Stimulated activated CD4-positive, alpha-beta T cell treated with anti-CD3 and anti-CD28 coated beads, Interleukin-2, amount 100 ng/mL, for 24 hours (primary cell): Measurements from ENCODE around the gene SMARCA4.
"Not testable (repeated sequence)": the region's sequence is repeated elsewhere in the genome, so short reads cannot be mapped to it uniquely, and the experiment has no call there.

Experiments
- DNase-seq, 2 donors: peaks; one replicate each; pipeline ENCODE4 v3.0.0-alpha.2; 2020

The SMARCA4 gene

DNA sequence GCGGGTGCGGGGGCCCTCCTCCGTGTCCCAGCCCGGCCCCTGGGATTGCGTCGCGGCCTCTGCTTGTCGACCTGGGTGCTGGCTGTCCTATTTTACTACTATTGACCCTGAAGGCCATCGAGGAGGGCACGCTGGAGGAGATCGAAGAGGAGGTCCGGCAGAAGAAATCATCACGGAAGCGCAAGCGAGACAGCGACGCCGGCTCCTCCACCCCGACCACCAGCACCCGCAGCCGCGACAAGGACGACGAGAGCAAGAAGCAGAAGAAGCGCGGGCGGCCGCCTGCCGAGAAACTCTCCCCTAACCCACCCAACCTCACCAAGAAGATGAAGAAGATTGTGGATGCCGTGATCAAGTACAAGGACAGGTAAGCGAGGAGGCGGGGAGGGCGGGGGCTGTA is 80.4 kb downstream of the SMARCA4 start:
- DNase-seq, result no peak

DNA sequence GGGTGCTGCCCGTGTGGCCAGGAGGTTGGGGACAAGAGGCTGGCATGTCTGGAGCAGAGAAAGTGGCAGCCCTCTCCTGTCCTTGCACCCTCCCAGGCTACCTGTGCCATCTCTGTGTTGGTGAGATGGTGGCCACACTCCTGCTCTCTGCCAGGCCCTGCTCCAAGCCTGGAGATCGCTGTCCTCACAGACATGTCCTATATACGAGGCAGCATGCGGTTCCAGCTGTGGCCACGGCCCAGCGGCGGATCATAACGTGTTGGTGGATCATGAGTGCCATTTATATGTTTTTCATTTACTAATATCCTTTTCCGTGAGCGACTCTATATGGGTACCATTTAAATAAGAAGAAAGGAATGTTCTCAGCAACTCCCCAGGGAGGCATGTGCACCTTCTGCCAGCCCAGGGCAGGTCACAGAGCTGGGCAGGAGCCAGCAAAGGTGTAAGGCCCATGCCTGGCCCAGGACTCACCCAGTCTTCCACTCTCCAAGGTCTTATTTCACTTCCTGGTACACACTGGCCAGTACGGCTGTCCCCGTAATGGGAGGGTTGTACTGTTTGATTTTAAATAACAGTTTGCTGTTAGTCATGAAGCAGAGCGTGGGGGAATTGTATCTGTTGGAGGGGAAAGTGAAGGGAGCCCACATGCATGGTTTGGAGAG is 81.3 kb downstream of the SMARCA4 start:
- no peak for DNase-seq

GRCh38 chr19:11044431-11044830 is 83.6 kb downstream of the SMARCA4 start:
- no peak for DNase-seq

GRCh38 chr19:11045536-11045935 is 84.7 kb downstream of the SMARCA4 start:
- no peak for DNase-seq

DNA sequence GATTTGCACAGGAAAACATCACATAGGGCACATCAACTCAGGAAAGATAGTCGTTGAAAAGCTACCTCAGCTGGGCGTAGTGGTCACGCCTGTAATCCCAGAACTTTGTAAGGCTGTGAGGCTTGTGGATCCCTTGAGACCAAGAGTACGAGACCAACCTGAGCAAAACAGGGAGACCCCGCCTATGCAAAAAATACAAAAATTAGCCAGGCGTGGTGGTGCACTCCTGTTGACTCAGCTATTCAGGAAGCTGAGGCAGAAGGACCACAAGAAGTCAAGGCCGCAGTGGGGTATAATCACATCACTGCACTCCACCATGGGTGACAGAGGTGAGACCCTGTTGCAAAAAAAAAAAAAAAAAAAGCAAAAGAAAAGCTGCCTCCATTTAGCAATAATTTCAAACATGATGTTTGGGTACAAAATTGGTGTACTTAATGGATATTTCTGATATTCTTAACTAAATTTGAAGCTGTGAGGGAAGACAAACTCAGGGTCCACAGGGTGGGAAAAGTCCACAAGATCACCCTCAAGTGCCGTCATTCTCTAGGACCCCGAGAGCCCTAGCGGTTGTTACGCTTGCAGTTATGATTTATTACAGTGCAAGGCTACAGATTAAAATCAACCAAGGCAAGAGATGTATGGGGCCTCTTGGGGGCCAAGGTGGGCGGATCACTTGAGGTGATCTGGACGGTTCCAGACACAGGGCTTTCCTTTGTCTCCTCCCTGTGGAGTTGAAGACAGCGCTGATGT is 86.0 kb downstream of the SMARCA4 start:
- no peak for DNase-seq

DNA sequence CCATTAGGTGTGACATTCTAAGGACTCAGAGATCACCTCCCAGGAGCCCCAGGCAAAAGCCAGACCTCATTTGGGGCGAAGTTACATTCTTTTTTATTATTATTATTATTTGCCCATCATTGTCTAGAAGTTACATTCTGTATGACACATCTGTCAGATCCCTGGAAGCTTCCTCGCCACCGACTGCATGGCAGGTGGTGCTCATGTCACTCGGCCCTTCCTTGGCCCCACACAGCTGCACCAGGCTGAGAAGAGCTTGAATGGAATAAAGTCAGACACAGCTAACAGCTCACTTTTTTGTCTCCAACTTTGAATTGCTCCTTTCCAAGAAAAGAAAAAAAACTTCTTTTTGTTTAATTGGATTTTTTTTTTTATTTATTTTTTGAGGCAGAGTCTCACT is 87.0 kb downstream of the SMARCA4 start:
- DNase-seq, result no peak

- DNase-seq, result no peak
Observed at GRCh38 chr19:11050323-11051114, 89.7 kb downstream of the SMARCA4 start.

DNA sequence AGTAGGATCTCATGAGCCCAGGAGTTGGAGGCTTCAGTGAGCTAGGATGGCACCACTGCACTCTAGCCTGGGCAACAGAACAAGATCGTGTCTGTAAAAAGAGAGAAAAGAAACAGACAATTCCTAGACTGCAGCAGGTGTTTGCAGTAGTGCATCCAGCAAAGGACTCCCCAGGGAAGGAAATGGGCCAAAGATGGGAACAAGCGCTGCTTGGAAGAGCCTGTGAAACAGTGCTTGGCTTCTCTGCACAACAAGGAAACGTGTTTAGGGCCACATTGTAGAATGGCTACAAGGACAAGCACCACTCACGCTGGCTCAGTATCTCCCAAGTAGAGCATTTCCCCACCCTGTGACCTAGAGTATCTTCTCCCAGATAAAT is 93.0 kb downstream of the SMARCA4 start:
- DNase-seq, result no peak

DNA sequence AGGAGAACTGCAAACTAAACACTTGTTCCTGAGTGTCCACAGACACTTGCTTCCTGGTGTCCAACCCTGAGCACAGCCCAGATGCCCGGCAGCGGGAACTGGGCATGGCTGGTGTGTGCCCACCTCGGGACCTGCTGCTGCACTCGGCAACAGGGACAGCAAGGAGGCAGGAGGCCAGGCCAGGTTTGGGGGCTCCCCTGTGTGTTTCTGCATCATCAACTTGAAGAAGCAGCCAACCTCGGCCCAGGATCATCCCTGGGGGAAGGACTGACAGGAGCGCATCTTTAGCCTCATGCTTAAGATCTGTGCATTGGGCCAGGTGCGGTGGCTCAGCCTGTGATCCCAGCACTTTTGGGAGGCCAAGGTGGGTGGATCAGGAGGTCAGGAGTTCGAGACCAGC is 93.4 kb downstream of the SMARCA4 start:
- no peak for DNase-seq

- DNase-seq, result no peak
Observed at GRCh38 chr19:11054628-11055027, 93.8 kb downstream of the SMARCA4 start.

DNA sequence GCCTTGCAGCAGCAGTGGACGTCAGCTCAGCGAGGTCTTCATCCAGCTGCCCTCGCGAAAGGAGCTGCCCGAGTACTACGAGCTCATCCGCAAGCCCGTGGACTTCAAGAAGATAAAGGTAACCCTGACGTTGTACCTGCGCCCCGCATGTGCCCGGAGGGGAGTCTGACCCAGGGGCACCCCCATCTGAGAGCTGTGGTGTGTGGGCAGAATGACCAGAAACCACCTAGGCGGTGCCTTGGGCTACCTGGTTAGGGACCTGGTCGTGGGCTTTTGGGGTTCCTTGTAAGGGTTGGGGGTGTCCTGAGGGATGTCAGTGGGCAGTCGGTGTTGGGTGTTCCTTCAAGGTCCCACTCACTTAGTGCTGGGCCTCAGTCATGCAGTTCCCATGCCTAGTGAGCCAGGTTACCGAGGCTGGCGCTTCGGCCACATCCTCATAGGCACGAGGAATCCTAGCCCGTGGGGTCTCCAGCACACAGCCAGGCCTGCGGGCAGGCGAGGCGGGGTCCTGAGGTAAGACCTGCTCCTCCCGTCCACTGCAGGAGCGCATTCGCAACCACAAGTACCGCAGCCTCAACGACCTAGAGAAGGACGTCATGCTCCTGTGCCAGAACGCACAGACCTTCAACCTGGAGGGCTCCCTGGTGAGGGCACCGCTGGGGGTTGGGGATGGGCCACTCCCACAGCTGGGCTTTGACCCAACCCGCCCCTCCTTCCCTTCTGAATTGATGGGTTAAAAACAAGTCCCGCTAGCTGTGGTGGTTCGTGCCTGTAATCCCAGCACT is 97.6 kb downstream of the SMARCA4 start:
- no peak for DNase-seq

- no peak for DNase-seq
Observed at GRCh38 chr19:11059511-11060358, 98.9 kb downstream of the SMARCA4 start.

GRCh38 chr19:11061952-11062351 is 101.1 kb downstream of the SMARCA4 start:
- DNase-seq, result no peak

DNA sequence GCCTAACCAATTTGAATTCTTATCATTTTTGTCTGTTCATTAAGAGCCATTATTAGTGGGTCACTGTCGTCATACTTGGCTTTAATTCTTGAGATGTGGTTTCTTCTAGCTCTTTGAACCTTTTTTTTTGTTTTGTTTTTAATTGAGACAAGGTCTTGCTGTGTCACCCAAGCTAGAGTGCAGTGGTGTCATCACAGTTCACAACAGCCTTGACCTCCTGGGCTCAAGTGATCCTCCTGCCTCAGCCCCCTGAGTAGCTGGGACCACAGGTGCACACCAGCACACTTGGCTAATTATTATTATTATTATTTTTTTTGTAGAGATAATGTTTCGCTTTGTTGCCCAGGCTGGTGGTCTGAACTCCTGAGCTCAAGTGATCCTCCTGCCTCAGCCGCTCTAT is 102.6 kb downstream of the SMARCA4 start:
- no peak for DNase-seq

GRCh38 chr19:11064831-11065303 is 104.0 kb downstream of the SMARCA4 start:
- no peak for DNase-seq

DNA sequence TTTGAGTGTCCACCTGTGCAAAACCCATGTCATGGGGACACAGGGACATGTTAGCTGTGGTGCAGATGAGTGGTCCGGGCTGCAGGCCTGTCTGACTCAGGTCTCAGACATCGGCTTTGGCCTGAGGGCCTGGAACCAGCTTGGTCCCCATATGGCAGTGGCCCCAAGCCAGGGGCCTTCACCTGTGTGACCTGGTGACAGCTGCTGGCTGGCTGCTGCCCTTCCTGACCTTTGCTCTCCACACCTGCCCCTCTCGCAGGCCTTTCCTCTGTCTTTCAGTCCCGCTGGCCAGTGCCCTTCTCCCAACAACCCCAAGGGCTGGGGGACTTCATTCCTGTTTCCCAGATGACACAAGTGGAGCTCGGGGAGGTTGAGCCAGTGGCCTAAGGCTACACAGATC is 105.5 kb downstream of the SMARCA4 start:
- no peak for DNase-seq

DNA sequence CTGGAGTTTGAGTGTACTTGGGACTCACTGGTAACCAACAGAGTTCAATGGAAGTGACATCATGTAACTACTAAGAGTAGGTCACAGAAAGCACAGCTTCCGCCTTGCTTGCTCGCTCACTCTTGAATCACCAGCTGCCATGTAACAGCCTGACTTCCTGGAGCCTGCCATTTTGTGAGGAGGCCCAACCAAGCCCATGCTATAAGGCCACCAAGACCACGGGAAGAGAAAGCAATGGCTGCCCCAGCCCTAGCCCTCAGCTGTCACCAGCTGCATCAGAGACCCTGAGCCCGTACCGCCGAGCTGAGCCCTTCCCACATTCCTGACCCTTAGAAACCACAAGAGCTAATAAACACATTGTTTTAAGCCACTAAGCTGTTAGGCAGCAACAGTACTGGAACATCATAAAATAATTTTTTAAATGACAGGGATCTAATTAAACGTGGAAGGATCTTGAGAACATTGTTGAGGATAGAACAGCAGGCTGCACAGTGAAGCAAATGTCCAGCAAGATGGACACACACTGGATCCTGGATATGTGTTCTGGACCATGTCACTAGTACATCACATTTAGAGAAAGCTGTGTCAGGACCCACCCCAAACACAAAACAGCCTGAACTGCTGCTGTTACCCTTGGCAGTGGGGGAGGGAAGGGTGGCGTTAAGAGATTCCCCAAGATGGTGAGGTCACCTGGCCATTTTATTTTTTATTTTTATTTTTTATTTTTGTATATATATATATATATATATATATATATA is 106.7 kb downstream of the SMARCA4 start:
- DNase-seq, result no peak

- DNase-seq, result no peak
Observed at GRCh38 chr19:11069561-11069960, 108.7 kb downstream of the SMARCA4 start.

DNA sequence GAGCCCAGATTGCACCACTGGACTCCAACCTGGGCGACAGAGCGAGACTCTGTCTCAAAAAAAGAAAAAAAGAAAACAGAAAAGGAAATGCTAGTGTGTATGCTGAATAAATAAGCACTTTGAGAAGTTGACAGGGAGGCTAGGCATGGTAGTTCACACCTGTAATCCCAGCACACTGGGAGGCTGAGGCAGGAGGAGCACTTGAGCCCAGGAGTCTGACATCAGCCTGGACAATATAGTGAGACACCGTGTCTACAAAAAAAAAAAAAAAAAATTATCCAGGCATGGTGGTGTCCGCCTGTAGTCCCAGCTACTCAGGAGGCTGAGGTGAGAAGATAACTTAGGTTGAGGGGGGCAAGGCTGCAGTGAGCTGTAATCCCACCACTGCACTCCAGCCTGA is 109.3 kb downstream of the SMARCA4 start:
- no peak for DNase-seq

GRCh38 chr19:11073568-11073967 is 112.7 kb downstream of the SMARCA4 start:
- DNase-seq, result no peak

DNA sequence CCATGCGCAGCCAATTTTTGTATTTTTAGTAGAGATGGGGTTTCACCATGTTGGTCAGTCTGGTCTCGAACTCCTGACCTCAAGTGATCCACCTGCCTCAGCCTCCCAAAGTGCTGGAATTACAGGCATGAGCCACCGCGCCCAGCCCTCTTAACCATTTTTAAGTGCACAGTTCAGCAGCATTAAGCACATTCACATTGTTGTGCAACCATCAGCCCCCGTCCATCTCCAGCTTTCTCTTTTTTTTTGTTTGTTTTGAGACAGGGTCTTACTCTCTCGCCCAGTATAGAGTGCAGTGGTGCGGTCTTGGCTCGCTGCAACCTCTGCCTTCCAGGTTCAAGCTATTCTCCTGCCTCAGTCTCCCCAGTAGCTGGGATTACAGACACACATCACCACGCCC is 116.0 kb downstream of the SMARCA4 start:
- DNase-seq, result not testable (repeated sequence)
